K562 (cell line): ENCODE measurements around the gene DPM1. TPM values are rescaled to one million over a fixed set of nuclear protein-coding genes. Genes with fewer than 3 reads are reported as not detected.

Experiments
- ARHGAP35 ChIP-seq: fragments of 450-650 bp; IDR thresholded peaks from 2 replicates; pipeline ENCODE4 v1.6.1; 2018; ENCODE audit not compliant: partially characterized antibody
- ATF7 ChIP-seq: fragments of 450-650 bp; IDR thresholded peaks from 2 replicates; pipeline ENCODE4 v1.7.1; 2014; ENCODE audit warnings: mild to moderate bottlenecking, moderate library complexity
- HDAC1 ChIP-seq, 2 experiments: fragments of 450-650 bp; IDR thresholded peaks; 2 replicates each; pipeline ENCODE4 v1.6.1; 2016 to 2017; ENCODE audit warnings: inconsistent platforms in 1 of 2, mild to moderate bottlenecking in 1 of 2, moderate library complexity in 1 of 2
- PRMT5 ChIP-seq: sonication (generic); formaldehyde crosslinking; IDR thresholded peaks from 2 replicates; pipeline ENCODE4 v1.5.0; 2020; ENCODE audit warnings: missing genetic modification reagents
- PTTG1 ChIP-seq: fragments of 450-650 bp; IDR thresholded peaks from 2 replicates; pipeline ENCODE4 v1.6.1; 2016; ENCODE audit warnings: low read depth, mild to moderate bottlenecking, missing genetic modification characterization, missing compliant biosample characterization
- TAL1 ChIP-seq: fragments of 450-650 bp; IDR thresholded peaks from 2 replicates; pipeline ENCODE4 v1.6.1; 2016; ENCODE audit warnings: mild to moderate bottlenecking
- XRCC5 ChIP-seq: fragments of 200-400 bp; formaldehyde crosslinking; IDR thresholded peaks from 2 replicates; pipeline ENCODE4 v1.6.1; 2017; ENCODE audit warnings: low read depth, mild to moderate bottlenecking, low read length
- ZNF282 ChIP-seq: sonication (generic); formaldehyde crosslinking; IDR thresholded peaks from 2 replicates; pipeline ENCODE4 v1.8.1; 2023; ENCODE audit warnings: missing genetic modification reagents
- polyA plus RNA-seq, 8 experiments: library from polyadenylated mRNA; depleted of rRNA in 4 of 8; stranded (reverse) in 5 of 8; unstranded in 3 of 8; fragments of >200 nt; fragmentation: Nextera tagmentation in 2 of 8; fragmentation: Illumina TruSeq in 1 of 8; extraction: Ambion mirVana in 2 of 8; extraction: Trizol in 1 of 8; gene quantifications; 2 replicates each; pipeline versions ENCODE4 v1.2.1 to v1.2.3, GENCODE V29; 2011 to 2014; ENCODE audit warnings: inconsistent platforms in 1 of 8, missing spikeins in 1 of 8
- total RNA-seq, 7 experiments: library from RNA; depleted of rRNA in 6 of 7; stranded (reverse); fragments of >200 nt in 6 of 7; fragmentation: Illumina TruSeq in 2 of 7; extraction: Trizol in 2 of 7; gene quantifications; 2 replicates each; pipeline versions ENCODE4 v1.2.1 to v1.2.3, GENCODE V29; 2011 to 2021; ENCODE audit warnings: low replicate concordance in 1 of 7
- TF ChIP-seq, protein P1 (sequence below), 2 experiments: IDR thresholded peaks; 2 replicates each; pipeline ENCODE4 v1.6.1; 2011; ENCODE audit warnings: borderline replicate concordance in 1 of 2, control low read depth in 1 of 2, low read depth in 1 of 2, low read length in 1 of 2, mild to moderate bottlenecking in 1 of 2, mixed read lengths in 1 of 2, moderate library complexity in 1 of 2; ENCODE audit not compliant: insufficient read depth in 1 of 2, insufficient read length in 1 of 2, poor library complexity in 1 of 2, severe bottlenecking in 1 of 2; ENCODE audit errors: extremely low read depth in 1 of 2
- TF ChIP-seq, protein P2 (sequence below): sonication (generic); formaldehyde crosslinking; IDR thresholded peaks from 2 replicates; pipeline ENCODE4 v1.4.0; 2020; ENCODE audit warnings: mild to moderate bottlenecking, missing genetic modification reagents

The DPM1 gene
- total and polyA plus RNA-seq, 9 of the 15 experiments (the other 6 are each of a cell fraction or from before 2014, with no cell fraction given) = 75.2 to 190 (median 153) TPM

DNA sequence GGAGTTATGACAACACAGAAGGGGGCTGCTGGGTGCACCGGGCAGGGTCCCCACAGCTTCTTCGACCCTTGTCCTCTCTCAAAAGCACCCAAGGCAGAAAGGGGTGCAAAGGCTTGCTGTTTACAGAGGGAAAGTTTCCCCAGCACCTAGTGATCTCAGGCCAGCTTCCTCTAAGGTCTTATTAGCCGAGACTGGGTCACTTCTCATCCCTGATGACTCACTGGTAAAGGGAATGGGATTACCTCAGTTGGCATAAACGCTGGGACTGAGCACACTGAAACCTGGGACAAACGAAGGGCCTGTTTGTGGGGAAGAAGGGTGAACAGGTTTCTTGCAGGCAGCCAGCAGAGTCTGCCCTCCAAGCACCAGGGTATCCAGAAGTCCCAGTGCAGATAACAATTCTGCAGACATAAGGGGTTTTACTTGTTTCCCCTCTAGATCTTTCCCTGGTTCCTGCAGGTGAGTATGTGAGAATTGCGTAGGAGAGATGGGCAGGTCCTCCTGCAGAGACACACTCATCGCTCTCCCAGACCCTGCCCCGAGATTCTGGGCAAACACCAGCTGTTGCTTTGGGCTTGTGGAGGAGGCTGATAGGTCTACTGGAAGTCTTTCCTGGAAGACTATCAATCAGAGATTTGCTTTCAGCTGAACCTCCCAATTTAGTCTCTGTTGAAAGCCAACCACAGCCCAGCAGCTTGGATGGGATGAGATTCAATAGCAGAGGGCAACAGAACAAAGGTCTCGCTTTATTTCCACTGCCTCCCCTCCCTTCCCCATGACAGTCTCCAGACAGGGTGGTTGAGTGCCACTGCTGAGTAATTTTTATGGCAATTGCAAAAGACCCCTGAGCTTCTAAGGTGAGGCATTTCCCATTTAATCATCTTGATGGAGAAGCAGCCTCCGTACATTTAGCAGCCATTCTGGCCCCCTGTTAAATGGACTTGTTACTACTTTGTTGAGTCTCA is 38.9 kb upstream of the DPM1 start (continued):
- TF ChIP-seq, protein P1, sequence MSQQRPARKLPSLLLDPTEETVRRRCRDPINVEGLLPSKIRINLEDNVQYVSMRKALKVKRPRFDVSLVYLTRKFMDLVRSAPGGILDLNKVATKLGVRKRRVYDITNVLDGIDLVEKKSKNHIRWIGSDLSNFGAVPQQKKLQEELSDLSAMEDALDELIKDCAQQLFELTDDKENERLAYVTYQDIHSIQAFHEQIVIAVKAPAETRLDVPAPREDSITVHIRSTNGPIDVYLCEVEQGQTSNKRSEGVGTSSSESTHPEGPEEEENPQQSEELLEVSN (IDR thresholded peaks at IDR 0.05; ENCODE audit: borderline replicate concordance in 1 of 2, extremely low read depth in 1 of 2, insufficient read depth in 1 of 2, insufficient read length in 1 of 2, low read depth in 1 of 2, low read length in 1 of 2, poor library complexity in 1 of 2, severe bottlenecking in 1 of 2) = no peak
- TF ChIP-seq, protein P2, sequence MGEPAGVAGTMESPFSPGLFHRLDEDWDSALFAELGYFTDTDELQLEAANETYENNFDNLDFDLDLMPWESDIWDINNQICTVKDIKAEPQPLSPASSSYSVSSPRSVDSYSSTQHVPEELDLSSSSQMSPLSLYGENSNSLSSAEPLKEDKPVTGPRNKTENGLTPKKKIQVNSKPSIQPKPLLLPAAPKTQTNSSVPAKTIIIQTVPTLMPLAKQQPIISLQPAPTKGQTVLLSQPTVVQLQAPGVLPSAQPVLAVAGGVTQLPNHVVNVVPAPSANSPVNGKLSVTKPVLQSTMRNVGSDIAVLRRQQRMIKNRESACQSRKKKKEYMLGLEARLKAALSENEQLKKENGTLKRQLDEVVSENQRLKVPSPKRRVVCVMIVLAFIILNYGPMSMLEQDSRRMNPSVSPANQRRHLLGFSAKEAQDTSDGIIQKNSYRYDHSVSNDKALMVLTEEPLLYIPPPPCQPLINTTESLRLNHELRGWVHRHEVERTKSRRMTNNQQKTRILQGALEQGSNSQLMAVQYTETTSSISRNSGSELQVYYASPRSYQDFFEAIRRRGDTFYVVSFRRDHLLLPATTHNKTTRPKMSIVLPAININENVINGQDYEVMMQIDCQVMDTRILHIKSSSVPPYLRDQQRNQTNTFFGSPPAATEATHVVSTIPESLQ = no peak
- no peak for TF ChIP-seq ARHGAP35
- no peak for TF ChIP-seq ZNF282
- no peak for TF ChIP-seq XRCC5
- 0 out of 2 replicates have a peak, but pooled peaks have one; percentile 8 for TF ChIP-seq TAL1
- no peak for TF ChIP-seq PRMT5 (CRISPR knock-in tag)
- no peak for TF ChIP-seq ATF7
- TF ChIP-seq PTTG1 (tag) = no peak
- TF ChIP-seq HDAC1 (IDR thresholded peaks at IDR 0.05) = no peak
